Activated B cell treated with CpG ODN at 0.5 μM for 24 hours (primary cell): ENCODE measurements around the gene FOCAD. TPM values are rescaled to one million over a fixed set of nuclear protein-coding genes. Genes with fewer than 3 reads are reported as not detected.

Experiments used
- ATAC-seq: fragments of 200-7000 bp; cut with Tn5 transposase; one replicate; pipeline ENCODE4 v1.10.0; 2021; ENCODE audit warnings: low read depth, mild to moderate bottlenecking, moderate library complexity
- CTCF ChIA-PET: fragments of 350-600 bp; sonication (Branson Sonifier 250); formaldehyde crosslinking; loops from one replicate; lab custom pipeline; 2021; ENCODE audit warnings: antibody characterized with exemption; lab: Charles Lee
- POLR2A ChIA-PET: fragments of 350-600 bp; sonication (Branson Sonifier 250); formaldehyde crosslinking; loops from one replicate; lab custom pipeline; 2021; ENCODE audit warnings: antibody characterized with exemption; lab: Charles Lee
- DNase-seq: peaks from one replicate; pipeline ENCODE4 v3.0.0; 2022
- H3K27ac Mint-ChIP-seq: one replicate; pipeline ENCODE4 v1.8.0; 2020; ENCODE audit warnings: mixed read lengths
- H3K27me3 Mint-ChIP-seq: one replicate; pipeline ENCODE4 v1.8.0; 2021; ENCODE audit warnings: mixed read lengths
- H3K36me3 Mint-ChIP-seq: one replicate; pipeline ENCODE4 v1.8.0; 2021; ENCODE audit warnings: low read depth, mixed read lengths
- H3K4me1 Mint-ChIP-seq: one replicate; pipeline ENCODE4 v1.8.0; 2021; ENCODE audit warnings: mixed read lengths
- H3K4me3 Mint-ChIP-seq: one replicate; pipeline ENCODE4 v1.8.0; 2020; ENCODE audit warnings: mild to moderate bottlenecking, mixed read lengths
- H3K9me3 Mint-ChIP-seq: one replicate; pipeline ENCODE4 v1.8.0; 2020; ENCODE audit warnings: mixed read lengths
- intact Hi-C: fragments of 100-400 bp; cut with micrococcal nuclease; formaldehyde crosslinking; loops from one replicate; pipeline ENCODE4 v1.15.1; 2024
- total RNA-seq: library from RNA; stranded (reverse); gene quantifications from 2 replicates; pipeline ENCODE4 v1.2.3, GENCODE V29; 2022
- TF ChIP-seq, protein P1 (sequence below): fragments of 200-600 bp; IDR thresholded peaks from one replicate; pipeline ENCODE4 v1.8.0; 2022; ENCODE audit warnings: antibody characterized with exemption, mild to moderate bottlenecking

FOCAD gene
- total RNA-seq, 1 donor from 2014 or later: 11.7 TPM

DNA sequence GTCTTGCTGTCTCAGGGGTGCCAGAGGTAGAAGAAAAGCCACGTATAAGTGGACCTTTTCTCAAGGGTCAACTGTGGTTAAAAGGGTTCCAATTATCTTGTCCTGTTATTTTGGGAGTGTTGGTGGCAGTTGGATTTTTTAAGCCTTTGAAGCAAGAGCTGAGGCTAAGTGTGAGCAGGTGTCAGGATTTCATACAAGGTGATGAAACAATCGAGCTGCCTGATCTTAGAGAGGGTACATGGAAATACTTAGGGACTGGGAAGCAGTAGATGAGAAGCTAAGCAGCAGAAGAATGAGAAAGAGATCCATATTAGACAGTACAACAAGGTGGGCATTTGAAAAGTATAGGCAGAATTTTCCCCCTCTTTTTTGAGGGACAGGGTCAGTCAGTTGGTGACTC lies 23.6 kb downstream of the FOCAD start:
- Mint-ChIP-seq H3K27me3 (no peaks in the 10 kb centered on the region), H3K36me3 (no peaks in the 10 kb centered on the region), H3K9me3 (no peaks in the 10 kb centered on the region), H3K27ac (no peak overlapping the region), H3K4me1 (no peaks in the 10 kb centered on the region), H3K4me3 (no peak overlapping the region)
- ChIA-PET CTCF (no interaction called here), POLR2A (no interaction called here)
- TF ChIP-seq, protein P1, sequence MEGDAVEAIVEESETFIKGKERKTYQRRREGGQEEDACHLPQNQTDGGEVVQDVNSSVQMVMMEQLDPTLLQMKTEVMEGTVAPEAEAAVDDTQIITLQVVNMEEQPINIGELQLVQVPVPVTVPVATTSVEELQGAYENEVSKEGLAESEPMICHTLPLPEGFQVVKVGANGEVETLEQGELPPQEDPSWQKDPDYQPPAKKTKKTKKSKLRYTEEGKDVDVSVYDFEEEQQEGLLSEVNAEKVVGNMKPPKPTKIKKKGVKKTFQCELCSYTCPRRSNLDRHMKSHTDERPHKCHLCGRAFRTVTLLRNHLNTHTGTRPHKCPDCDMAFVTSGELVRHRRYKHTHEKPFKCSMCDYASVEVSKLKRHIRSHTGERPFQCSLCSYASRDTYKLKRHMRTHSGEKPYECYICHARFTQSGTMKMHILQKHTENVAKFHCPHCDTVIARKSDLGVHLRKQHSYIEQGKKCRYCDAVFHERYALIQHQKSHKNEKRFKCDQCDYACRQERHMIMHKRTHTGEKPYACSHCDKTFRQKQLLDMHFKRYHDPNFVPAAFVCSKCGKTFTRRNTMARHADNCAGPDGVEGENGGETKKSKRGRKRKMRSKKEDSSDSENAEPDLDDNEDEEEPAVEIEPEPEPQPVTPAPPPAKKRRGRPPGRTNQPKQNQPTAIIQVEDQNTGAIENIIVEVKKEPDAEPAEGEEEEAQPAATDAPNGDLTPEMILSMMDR: no peak
- intact Hi-C loops: no loop called here
- ATAC-seq (no peak), DNase-seq (no peak)

DNA sequence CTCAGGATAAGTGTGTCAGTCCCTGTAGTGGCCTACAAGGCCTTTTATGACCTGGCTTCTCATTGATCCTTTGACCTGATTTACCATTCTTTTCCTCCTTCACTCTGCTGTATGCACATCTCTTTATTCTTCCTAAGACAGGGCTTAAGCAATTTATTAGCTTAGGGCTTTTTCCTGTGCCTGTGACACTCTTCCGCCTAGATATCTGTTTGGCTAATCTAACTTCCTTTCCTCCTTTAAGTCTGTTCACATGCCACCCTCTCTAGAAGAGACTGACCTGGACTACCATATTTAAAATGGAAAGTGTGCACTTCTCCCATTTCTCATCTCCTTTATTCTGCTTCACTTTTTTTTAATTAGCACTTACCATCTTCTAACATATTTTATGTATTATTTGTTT lies 29.1 kb downstream of the FOCAD start:
- POLR2A ChIA-PET: no interaction called here

DNA sequence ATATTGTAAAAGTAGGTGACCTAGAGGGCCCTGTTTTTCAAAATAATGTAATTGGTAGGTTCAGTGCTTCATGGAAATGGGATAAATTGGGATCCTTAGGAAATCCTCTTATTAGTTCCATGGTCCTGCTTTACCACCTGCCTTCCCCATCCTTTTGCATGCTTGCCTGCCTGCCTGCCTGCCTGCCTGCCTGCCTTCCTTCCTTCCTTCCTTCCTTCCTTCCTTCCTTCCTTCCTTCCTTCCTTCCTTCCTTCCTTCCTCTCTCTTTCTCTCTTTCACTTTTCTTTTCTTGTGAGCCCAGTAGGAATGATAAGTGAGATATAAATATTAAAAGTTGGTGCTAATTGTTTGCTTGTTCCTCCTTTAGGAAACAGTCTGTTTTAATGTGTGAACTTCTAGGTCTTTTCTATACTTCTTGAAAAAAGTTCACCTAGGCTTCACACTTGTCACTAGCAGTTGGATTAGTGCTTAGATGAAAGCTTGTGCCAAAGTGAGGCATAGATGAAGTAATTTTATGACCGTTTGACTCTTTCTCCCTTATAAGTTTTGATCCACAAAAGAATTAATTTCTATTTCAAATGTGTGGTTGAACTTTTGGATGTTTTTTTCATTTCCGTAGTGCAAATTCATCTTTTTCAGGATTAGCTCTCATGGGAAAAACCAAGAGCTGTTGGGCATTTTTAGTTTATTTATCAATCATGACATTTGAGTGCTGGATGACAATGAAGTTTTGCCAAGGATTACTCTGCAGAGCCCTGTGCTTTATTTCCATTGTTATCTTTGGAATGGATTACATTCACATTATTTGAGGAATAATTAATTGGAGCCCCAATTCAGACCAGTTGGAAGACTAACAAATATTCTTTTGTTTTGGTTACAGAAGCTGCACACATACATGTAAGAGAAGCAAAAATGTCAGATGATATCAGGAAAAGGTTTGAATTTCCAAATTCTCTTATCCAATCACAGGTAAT lies 30.7 kb downstream of the FOCAD start:
- DNase-seq: no peak
- TF ChIP-seq, protein P1: no peak
- no peaks in the 10 kb centered on the region for H3K27me3 Mint-ChIP-seq
- POLR2A ChIA-PET: no interaction called here
- H3K36me3 Mint-ChIP-seq: peaks cover 6% of the 10 kb centered on the region
- CTCF ChIA-PET: no interaction called here
- intact Hi-C loops: no loop called here
- H3K27ac Mint-ChIP-seq: no peak overlapping the region
- no peak overlapping the region for H3K4me3 Mint-ChIP-seq
- ATAC-seq: no peak
- H3K9me3 Mint-ChIP-seq: peaks cover 2% of the 10 kb centered on the region
- peaks cover 3% of the 10 kb centered on the region for H3K4me1 Mint-ChIP-seq

More for the DNA sequence above, 29.1 kb downstream of the FOCAD start:
- TF ChIP-seq, protein P1: no peak
- Mint-ChIP-seq H3K27ac (no peak overlapping the region), H3K9me3 (peaks cover 2% of the 10 kb centered on the region), H3K27me3 (no peaks in the 10 kb centered on the region), H3K4me3 (no peak overlapping the region), H3K36me3 (peaks cover 6% of the 10 kb centered on the region), H3K4me1 (peaks cover 2% of the 10 kb centered on the region)
- CTCF ChIA-PET: no interaction called here
- ATAC-seq: no peak
- no peak for DNase-seq
- intact Hi-C loops: no loop called here

DNA sequence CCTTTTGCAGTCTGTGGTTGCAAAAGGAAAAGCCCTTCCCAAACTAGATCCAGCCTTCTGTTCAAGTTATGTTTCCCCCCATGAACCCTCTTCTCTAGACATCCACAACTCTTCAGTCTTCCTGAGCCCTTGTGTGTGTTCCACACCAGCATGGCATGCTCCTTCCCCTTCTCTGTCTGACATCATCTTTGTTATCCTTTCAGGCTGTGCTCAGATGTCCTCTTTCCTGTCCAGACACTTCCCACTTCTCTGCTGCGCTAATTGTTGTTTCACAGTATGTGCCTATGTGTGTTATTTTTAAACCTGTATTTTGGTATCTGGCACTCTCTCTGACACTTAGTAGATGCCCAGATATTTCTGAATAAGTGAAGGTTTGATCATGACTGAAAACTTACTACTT lies 38.2 kb downstream of the FOCAD start:
- TF ChIP-seq, protein P1: no peak
- DNase-seq (no peak), ATAC-seq (no peak)
- Mint-ChIP-seq H3K9me3 (no peaks in the 10 kb centered on the region), H3K4me1 (peaks cover 20% of the 10 kb centered on the region), H3K27ac (no peak overlapping the region), H3K36me3 (peaks cover 12% of the 10 kb centered on the region), H3K27me3 (no peaks in the 10 kb centered on the region), H3K4me3 (no peak overlapping the region)
- POLR2A ChIA-PET: no interaction called here
- CTCF ChIA-PET: no interaction called here
- intact Hi-C loops: no loop called here

DNA sequence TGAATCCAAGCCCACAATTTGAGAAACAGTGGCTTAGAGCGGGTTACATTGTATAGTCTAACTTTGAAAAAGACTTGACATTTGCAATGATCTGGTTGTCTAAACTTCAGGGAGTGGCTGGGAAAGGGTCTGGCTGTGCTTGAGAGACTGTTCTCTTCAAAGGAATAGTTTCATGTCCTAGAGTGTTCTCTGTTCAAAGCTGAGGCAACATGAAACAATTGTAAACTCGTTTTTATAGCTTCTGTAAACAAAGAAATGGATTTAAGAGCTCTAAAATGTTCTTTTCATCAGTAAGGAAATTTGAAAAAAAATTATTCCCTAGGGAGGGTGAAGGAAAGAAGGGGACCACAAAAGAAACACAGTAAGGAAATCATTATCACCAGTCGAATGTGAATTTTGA lies 41.6 kb downstream of the FOCAD start:
- no peaks in the 10 kb centered on the region for H3K27me3 Mint-ChIP-seq
- POLR2A ChIA-PET: no interaction called here
- peaks cover 18% of the 10 kb centered on the region for H3K4me1 Mint-ChIP-seq
- ATAC-seq (no peak), DNase-seq (no peak)
- peaks cover 8% of the 10 kb centered on the region for H3K36me3 Mint-ChIP-seq
- TF ChIP-seq, protein P1: no peak
- no peak overlapping the region for H3K4me3 Mint-ChIP-seq
- CTCF ChIA-PET: no interaction called here
- intact Hi-C loops: no loop called here
- no peak overlapping the region for H3K27ac Mint-ChIP-seq
- no peaks in the 10 kb centered on the region for H3K9me3 Mint-ChIP-seq
